GM12801 (cell line): ENCODE results near the gene ASTL.

Experiments used
- CTCF ChIP-seq: IDR thresholded peaks from one replicate; pipeline ENCODE4 v1.5.1; 2011; ENCODE audit warnings: control low read depth; ENCODE audit not compliant: insufficient read length; ENCODE audit errors: extremely low read depth

The ASTL gene

DNA sequence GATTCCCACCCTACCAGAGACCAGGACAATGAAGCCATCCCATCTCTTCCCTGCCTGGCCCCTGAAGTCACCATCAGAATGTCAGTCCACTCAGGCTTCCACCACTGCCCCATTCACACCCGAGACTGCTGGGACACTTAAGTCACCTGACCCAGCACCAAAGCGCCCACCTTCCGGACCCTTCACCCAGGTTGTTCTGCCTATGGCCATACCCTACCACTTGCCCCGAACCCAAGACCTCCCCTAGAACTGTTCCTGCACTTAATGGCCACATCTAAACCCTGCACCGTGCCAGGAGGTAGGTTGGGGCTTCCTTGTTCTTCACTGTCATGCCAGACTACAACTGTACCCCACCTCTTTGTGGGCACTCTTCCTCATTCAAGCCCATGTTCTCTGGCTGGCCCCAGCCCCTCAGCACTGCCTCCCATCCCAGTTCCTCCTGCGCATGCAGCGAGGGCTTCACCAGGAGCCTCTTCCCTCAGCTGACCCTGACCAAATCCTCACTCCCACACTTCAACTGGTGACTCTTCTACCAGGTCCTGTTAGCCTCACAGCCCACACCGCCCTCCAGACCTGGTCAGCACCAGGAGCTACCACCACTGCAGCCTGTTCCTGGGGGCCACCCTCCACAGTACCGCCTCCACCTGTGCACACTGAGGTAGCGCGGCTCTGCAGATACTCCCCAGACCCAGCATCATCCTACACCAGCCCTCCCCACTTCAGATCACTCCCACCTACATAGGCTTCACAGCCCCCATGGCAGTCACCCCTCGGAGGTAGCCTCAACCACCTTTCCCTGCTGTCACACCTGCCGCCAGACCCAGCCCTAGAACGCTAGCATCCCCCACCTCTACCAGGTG lies 13.7 kb downstream of the ASTL start:
- no peak for TF ChIP-seq CTCF

- no peak for TF ChIP-seq CTCF
Observed at GRCh38 chr2:96123936-96124335, 14.4 kb downstream of the ASTL start.

DNA sequence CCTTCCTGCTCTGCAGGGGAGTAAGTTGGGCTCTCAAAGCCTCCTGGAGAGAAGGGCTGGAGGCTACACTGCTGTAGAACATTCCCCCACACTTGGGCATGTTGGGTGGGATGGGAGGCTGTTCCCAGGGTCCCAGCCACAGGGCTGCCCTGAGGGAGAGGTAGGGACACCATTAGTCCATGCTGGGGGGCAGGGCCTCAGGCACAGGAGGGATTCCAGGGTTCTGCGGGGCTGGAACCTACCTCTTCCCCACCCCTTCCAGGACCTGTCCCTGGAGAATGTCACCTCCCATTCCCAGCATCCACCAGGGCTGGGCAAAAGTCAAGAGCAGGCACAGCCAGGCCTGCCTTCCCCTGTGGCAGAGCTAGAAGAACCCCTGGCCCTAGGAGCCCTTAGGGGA lies 15.0 kb downstream of the ASTL start:
- no peak for TF ChIP-seq CTCF

DNA sequence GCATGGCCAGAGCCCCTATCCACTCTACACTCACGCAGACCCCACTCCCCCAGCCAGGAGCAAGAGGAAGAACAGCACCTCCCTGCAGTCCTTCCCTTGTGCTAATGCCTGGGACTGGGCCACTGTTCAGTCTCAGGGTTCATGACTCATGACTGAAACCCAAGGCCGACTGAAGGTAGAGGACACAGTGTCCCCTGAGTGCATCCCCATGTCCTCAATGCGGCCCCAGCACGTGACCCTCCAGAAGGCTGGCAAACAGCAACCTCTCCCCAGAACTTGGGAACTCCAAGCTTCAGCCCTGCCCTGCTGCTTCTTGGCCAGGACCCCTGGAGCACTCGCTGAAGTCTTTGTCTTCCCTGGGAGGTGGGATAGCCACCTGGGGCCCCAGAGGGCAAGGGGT lies 15.9 kb downstream of the ASTL start:
- TF ChIP-seq CTCF, result no peak

DNA sequence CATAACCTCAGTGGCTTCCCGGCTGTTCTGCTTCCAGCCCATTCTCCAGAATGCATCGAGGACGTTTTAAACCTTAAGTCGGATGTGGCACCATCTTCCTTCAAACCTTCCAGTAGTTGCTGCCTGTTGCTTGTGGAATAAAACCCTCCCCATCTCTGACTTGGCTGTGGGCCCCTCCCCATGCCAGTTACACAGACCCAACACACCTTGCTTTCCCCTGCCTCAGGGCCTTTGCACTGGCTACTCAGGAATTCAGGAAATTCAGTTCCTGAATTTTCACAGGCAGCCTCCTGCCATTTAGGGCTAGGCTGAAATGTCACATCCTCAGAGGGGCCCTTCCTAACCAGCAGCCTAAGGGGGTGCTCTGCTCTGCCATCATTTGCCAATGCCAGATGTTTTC lies 16.9 kb downstream of the ASTL start:
- TF ChIP-seq CTCF, result no peak

GRCh38 chr2:96120991-96121390 lies 17.3 kb downstream of the ASTL start:
- no peak for TF ChIP-seq CTCF

- TF ChIP-seq CTCF, result no peak
Observed at GRCh38 chr2:96120091-96120720, 18.1 kb downstream of the ASTL start.
